ENCODE measurements around the gene FAM151B.
"Not testable (repeated sequence)": the region's sequence is repeated elsewhere in the genome, so short reads cannot be mapped to it uniquely, and the experiment has no call there.

Gene FAM151B

GRCh38 chr5:80492741-80493140, 4.8 kb downstream of the FAM151B start:
- H3K9ac ChIP-seq: no peak overlapping the region
- H2AFZ ChIP-seq (ENCODE audit: low read depth): no peak overlapping the region
- H3K79me2 ChIP-seq (ENCODE audit: insufficient read depth, low read depth): no peaks in the 10 kb centered on the region
- TF ChIP-seq, protein P1, sequence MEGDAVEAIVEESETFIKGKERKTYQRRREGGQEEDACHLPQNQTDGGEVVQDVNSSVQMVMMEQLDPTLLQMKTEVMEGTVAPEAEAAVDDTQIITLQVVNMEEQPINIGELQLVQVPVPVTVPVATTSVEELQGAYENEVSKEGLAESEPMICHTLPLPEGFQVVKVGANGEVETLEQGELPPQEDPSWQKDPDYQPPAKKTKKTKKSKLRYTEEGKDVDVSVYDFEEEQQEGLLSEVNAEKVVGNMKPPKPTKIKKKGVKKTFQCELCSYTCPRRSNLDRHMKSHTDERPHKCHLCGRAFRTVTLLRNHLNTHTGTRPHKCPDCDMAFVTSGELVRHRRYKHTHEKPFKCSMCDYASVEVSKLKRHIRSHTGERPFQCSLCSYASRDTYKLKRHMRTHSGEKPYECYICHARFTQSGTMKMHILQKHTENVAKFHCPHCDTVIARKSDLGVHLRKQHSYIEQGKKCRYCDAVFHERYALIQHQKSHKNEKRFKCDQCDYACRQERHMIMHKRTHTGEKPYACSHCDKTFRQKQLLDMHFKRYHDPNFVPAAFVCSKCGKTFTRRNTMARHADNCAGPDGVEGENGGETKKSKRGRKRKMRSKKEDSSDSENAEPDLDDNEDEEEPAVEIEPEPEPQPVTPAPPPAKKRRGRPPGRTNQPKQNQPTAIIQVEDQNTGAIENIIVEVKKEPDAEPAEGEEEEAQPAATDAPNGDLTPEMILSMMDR (conservative IDR thresholded peaks at IDR 0.05; ENCODE audit: low read depth, low read length): no peak
- H3K27ac ChIP-seq: no peak overlapping the region
- no peak overlapping the region for H3K4me2 ChIP-seq
- H3K4me1 ChIP-seq (ENCODE audit: low read depth, poor library complexity, severe bottlenecking): peaks cover 7% of the 10 kb centered on the region
- no peaks in the 10 kb centered on the region for H4K20me1 ChIP-seq (ENCODE audit: insufficient read depth)
- H3K27me3 ChIP-seq (ENCODE audit: insufficient read depth, low read depth): no peaks in the 10 kb centered on the region
- no peak overlapping the region for H3K4me3 ChIP-seq (IDR thresholded peaks at IDR 0.05; ENCODE audit: insufficient read depth, low read depth, low read length)
- H3K36me3 ChIP-seq (ENCODE audit: insufficient read depth): no peaks in the 10 kb centered on the region

GRCh38 chr5:80493443-80493842, 5.5 kb downstream of the FAM151B start:
- H3K79me2 ChIP-seq (ENCODE audit: insufficient read depth, low read depth); H3K4me2 ChIP-seq; H2AFZ ChIP-seq (ENCODE audit: low read depth); H3K27ac ChIP-seq; H4K20me1 ChIP-seq (ENCODE audit: insufficient read depth); H3K27me3 ChIP-seq (ENCODE audit: insufficient read depth, low read depth); H3K36me3 ChIP-seq (ENCODE audit: insufficient read depth); H3K4me3 ChIP-seq (IDR thresholded peaks at IDR 0.05; ENCODE audit: insufficient read depth, low read depth, low read length); H3K9ac ChIP-seq; H3K4me1 ChIP-seq (ENCODE audit: low read depth, poor library complexity, severe bottlenecking): not testable (repeated sequence)

DNA sequence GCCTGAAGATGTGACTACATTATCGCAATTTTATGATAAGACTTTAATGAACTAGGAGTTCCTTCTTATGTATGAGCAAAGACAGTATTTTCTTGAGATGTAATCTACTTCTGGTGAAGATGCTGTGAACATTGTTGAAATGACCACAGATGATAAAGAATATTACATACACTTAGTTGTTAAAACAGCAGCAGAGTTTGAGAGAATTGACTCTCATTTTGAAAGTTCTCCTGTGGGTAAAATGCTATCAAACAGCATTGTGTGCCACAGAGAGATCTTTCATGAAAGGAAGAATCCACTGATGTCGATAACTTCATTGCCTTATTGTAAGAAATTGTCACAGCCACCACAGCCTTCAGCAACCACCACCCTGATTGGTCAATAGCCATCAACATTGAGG, 8.0 kb downstream of the FAM151B start:
- Histone ChIP-seq H3K4me2 (no peak overlapping the region), H3K9ac (no peak overlapping the region), H3K79me2 (ENCODE audit: insufficient read depth, low read depth) (no peaks in the 10 kb centered on the region), H2AFZ (ENCODE audit: low read depth) (no peak overlapping the region), H3K4me3 (IDR thresholded peaks at IDR 0.05; ENCODE audit: insufficient read depth, low read depth, low read length) (no peak overlapping the region), H3K4me1 (ENCODE audit: low read depth, poor library complexity, severe bottlenecking) (no peaks in the 10 kb centered on the region), H3K36me3 (ENCODE audit: insufficient read depth) (no peaks in the 10 kb centered on the region), H3K27me3 (ENCODE audit: insufficient read depth, low read depth) (no peaks in the 10 kb centered on the region), H3K27ac (no peak overlapping the region), H4K20me1 (ENCODE audit: insufficient read depth) (no peaks in the 10 kb centered on the region)
- TF ChIP-seq, protein P1 (conservative IDR thresholded peaks at IDR 0.05; ENCODE audit: low read depth, low read length): no peak

GRCh38 chr5:80502800-80503199, 14.9 kb downstream of the FAM151B start:
- Histone ChIP-seq H2AFZ (ENCODE audit: low read depth) (no peak overlapping the region), H3K4me2 (no peak overlapping the region), H4K20me1 (ENCODE audit: insufficient read depth) (no peaks in the 10 kb centered on the region), H3K79me2 (ENCODE audit: insufficient read depth, low read depth) (no peaks in the 10 kb centered on the region), H3K27ac (no peak overlapping the region), H3K27me3 (ENCODE audit: insufficient read depth, low read depth) (no peaks in the 10 kb centered on the region), H3K4me3 (IDR thresholded peaks at IDR 0.05; ENCODE audit: insufficient read depth, low read depth, low read length) (no peak overlapping the region), H3K36me3 (ENCODE audit: insufficient read depth) (no peaks in the 10 kb centered on the region), H3K4me1 (ENCODE audit: low read depth, poor library complexity, severe bottlenecking) (no peaks in the 10 kb centered on the region), H3K9ac (no peak overlapping the region)
- TF ChIP-seq, protein P1 (conservative IDR thresholded peaks at IDR 0.05; ENCODE audit: low read depth, low read length): no peak

DNA sequence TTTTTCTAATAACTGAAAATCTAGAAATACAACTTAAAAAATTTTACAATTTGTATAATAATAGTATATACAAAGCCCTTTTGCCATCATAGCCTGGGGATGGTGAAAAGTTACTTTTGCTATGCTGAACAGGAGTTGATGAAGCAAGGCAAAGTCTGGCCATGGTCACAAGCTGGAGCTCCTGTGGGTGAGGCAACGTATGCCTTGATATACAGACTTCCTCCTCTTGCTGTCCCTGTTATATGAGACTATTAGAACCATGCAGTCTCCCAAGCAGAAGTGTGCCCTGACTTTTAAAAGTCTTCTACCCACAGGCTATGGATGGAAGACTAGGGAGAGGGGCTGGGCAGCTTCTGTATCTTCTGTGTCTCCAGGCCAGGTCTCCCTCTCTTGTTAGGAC, 15.7 kb downstream of the FAM151B start:
- Histone ChIP-seq H3K36me3 (ENCODE audit: insufficient read depth) (no peaks in the 10 kb centered on the region), H3K9ac (no peak overlapping the region)

More for the DNA sequence above, 15.7 kb downstream of the FAM151B start:
- H4K20me1 ChIP-seq (ENCODE audit: insufficient read depth): no peaks in the 10 kb centered on the region
- no peak overlapping the region for H2AFZ ChIP-seq (ENCODE audit: low read depth)
- no peaks in the 10 kb centered on the region for H3K4me1 ChIP-seq (ENCODE audit: low read depth, poor library complexity, severe bottlenecking)
- H3K27me3 ChIP-seq (ENCODE audit: insufficient read depth, low read depth): no peaks in the 10 kb centered on the region
- H3K79me2 ChIP-seq (ENCODE audit: insufficient read depth, low read depth): no peaks in the 10 kb centered on the region
- H3K4me3 ChIP-seq (IDR thresholded peaks at IDR 0.05; ENCODE audit: insufficient read depth, low read depth, low read length): no peak overlapping the region
- H3K4me2 ChIP-seq: no peak overlapping the region
- TF ChIP-seq, protein P1 (conservative IDR thresholded peaks at IDR 0.05; ENCODE audit: low read depth, low read length): no peak
- H3K27ac ChIP-seq: no peak overlapping the region

Data from KMS-11 (cell line).